NCI-H187 treated with DMSO at 0.1 percent for 48 hours (cell line): ENCODE data around the gene COL3A1.

Experiments used
- DNase-seq: peaks from one replicate; lab custom pipeline; 2025; lab: John Stamatoyannopoulos, UW

Gene COL3A1

DNA sequence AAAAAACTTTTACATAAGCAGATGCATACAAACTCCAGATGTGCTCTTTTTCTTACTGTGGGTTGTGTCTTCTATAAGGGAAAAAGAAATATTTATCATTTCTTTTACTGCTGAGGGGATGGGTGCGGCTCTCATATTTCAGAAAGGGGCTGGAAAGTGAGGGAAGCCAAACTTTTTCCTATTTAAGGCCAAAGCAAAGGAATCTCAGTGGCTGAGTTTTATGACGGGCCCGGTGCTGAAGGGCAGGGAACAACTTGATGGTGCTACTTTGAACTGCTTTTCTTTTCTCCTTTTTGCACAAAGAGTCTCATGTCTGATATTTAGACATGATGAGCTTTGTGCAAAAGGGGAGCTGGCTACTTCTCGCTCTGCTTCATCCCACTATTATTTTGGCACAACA is at the start of gene COL3A1:
TSS of gene COL3A1 (plus strand) at position 210 of the 400 bp plus-strand sequence. CDS start at position 327, 117 bp downstream.
- DNase-seq: no peak

DNA sequence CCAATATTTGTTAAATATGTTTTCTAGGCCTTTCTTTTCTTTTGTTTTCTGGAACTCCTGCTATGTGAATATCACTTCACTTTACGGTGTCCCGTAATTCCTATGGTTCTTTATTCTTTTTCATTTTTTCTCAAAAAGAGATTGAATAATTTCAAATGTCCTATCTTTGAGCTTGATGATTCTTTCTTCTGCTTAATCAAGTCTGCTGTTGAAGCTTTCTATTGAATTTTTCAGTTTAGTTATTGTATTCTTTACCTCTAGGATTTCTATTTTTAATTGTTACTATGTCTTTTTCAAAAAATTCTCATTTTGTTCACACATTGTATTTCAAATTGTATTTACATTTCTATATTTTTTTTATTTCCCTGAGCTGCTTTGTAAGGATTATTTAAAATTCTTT is 45.5 kb upstream of the COL3A1 start:
- no peak for DNase-seq

DNA sequence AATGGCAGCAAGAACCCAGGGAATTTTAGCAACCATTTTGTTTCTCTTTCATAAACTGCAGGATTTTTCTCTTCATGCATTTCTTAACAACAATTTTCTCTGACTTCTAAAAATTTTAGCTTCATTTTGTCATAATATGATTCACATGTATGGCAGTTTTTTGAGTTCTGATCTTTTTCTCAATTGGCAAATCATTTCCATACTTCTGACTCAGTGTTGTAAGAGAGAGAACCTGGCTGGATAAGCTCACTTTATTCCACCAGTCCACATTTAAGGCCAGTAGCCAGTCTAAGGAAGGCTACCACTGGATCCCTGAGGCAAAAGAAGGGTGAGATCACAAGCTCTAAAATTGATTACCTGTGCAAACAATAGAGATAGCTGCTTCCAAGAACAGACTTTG is 42.8 kb upstream of the COL3A1 start:
- no peak for DNase-seq

DNA sequence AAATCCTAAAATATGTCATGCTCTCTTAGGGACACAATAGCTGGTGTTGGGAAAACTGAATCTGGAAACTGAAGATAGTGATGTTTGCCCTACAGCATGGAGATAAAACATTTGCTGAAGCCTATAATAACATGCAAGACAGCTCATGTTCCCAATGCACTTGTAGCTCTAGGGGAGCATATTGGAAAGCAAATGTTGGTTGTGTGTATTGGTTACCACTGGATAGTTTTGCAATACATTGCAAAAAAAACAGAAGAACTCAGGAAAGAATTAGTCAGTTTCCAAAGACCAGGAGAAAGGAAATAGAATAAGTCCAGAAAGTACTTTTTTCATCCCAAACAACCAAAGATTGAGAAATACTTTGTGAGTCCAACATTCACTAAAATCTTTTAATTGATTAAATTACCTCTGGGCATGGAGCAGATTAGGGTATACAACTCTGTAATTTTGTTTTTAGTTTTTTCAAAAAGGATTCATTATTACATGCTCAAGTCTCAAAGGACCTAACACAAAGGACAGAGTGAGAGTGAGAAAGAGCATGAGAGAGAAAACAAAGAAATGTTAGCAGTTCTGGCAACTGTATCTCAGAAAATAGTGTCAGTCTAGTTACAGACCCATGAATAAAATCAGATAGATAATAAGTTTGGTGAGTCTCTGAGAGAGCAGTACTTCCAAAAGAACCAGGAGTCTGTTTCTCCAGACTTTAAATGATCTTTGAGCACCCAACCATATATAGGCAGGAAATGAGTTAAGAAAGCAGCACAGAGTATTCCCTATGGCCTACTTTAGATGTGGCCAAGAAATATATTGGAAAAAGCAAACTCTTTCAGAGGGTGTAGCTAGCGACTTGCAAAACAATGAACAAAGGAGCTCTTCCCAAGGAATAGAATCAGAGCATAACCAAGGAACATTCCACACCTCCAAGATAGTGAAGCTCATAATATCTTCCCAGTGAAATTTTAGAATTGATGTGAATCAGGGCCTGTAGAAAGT is 36.6 kb upstream of the COL3A1 start:
- no peak for DNase-seq

DNA sequence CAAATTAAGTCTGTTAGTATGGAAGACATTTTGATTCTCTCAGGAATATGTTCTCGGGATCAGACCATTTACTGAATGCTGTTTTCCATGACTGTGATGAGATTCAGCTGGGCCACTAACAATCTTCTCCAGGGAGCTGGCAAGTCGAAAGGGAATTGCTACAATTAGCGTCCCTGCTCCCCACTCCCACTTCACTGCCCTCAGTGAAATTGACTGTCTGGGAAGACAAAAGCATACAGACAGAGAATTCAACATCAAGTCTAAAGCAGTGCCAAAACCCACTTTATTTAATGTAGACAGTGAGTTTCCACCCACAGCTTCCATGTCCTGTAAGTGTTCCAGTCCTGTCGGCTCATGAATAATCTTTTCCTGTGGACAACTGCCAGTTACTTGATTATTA is 34.0 kb upstream of the COL3A1 start:
- DNase-seq: no peak

DNA sequence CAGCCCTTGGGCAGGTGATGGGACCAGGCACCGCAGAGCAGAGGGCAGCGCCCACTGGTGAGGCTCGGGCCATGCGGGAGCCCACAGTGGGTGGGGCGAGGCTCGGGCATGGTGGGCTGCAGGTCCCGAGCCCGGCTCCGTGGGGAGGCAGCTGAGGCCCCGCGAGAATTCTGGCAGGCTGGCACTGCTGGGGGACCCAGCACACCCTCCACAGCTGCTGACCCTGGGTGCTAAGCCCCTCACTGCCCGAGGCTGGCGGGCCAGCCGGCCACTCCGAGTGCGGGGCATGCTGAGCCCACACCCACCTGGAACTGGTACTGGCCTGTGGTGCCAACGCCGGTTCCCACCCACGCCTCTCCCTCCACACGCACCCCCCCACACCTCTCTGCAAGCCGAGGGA is 29.7 kb upstream of the COL3A1 start:
- no peak for DNase-seq

DNA sequence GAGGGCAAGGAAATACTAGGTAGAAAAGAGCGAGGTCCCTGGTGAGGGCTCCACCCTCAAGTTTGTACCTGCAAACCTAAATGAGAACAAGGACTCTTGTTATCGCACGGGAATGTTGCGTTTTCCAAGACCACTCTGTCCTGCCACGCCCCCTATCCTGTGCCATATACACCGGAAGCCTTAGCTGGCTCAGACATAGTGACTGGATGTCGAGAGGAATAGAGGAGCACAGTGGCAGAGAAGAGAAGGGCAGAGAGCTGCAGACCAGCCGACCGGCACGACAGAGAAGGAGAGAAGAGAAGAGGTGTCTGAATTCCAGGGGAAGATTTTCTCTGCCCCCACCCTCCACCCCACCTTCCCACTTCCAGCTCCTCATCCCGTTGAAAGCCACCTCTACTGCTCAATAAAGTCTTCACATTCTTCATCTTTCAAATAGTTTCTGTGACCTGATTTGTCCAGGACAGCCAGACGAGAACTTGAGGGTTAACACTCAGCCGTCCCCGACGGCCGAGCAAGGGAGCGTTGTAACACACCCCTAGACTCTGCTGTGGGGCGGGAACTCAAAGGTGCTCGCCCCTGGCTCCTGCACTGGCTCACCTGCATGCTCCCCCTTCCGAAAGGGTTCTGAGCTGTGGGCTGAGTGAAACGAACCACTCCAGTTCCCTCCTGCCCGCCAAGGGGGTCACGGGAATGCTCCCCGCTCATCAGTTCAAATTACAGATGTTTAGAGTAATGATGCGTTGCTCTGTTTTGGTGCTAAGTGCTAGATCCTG is 24.9 kb upstream of the COL3A1 start:
- DNase-seq: no peak

DNA sequence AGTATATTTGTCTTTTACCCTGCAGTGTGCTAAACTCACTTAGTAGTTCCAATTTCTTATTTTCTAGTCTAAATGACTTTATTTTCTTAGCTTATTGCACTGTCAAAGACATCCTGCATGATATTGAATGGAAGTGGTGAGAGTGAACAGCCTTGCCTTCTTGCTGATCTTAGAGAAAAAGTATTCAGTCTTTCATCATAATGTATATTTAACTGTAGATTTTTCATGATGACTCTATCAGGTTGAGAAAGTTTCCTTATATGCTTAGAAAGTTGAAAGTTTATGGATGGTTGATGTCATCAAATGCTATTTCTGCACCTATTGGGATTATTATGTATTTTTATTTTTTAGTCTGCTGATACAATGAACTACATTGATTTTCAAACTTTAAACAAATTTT is 21.3 kb upstream of the COL3A1 start:
- DNase-seq: no peak

DNA sequence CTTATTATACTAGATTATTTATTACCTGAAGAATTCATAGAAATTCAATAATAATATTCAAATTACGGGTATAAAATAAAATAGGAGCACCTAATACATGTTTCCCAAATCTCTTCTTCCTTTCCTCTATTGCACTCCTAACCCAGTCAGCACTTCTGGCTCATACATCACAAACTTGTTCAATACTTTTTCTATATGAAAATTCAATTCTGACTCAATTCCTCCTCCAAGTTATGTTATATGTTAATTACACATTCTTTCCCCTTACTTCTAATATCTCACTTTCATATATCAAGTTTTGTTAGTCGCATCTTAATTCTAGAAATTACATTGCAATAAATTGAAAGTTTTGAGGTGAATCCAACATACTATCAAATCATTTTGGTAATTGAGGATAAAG is 17.9 kb upstream of the COL3A1 start:
- DNase-seq: no peak

DNA sequence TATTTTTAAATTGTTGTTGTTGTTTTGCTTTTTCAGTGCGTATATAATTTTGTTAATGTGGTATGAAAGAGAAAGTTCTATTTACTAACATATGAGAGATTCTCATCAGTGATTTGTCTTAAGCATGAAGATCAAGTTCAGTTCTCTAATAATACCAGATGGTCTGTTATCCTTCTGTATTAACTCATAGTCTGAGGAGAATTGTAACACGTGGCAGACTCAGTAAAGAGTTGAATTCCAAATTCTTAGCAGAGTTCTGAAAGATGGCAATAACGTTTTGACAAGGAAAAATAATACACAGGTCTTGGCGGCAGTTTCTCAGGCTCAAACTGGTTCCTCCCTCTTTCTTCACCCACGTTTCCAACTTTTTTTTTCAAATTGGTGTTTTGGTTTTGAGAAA is 17.2 kb upstream of the COL3A1 start:
- DNase-seq: no peak

DNA sequence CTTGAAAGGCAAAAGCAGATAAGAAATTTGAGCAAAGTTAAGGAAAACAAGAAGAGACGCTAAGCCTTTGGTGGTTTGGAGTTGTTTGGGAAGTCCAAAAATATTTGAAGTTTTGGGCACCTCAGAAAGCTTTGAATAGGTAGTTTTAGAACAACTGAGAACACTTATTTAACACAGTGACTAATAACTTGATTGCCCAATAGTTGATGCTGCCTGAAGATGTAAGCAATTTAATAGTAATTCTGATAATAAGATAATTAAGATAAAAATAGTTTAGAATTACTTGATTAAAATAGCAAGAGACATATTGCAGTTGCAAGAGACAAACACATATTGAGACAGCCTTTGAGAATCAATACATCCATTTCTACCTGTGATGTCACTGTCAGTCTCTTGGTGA is 16.5 kb upstream of the COL3A1 start:
- DNase-seq: no peak

DNA sequence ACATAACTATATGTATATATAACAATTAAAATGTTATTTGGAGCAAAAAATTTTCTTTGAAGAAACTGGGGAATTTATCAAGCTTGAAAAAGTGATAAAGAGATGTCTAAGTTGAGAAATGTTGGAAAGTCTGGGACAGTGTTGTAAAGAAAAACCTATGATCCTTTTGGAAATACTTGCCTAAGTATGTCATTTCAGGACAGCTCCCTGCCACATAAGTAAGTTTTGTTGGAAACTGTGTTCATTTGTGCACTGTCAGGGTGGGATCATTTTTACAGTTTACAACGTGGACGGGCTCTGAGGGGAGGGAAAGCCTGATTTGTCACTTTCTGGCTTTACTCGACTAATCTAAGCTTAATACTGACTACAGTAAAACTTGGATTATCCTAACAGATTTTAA is 10.4 kb upstream of the COL3A1 start:
- DNase-seq: no peak

DNA sequence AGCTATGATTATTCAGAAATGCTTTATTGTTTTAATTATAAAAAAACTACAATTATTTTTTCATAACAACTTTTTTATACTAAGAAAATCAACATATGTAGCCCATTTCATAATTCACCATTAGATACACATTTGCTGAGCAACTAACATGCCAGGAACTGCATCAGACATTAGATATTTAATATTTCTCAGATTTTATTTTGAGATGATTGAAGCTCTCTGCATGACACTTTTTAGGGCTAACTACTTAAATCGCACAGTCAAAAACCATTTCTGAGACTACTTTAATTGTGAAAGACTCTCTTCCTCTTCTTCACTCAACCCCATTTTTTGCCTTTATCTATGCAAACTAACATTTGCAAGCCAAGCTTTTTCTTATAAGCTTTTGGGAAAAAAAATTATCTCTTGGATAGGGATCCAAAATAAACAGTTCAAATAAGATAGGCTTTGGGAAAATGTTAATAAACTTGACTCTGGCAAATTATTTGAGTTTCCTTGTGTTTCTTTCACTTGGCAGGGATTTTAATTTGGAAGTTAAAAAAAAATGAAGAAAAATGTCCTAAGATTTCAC is 9.1 kb upstream of the COL3A1 start:
- DNase-seq: no peak

DNA sequence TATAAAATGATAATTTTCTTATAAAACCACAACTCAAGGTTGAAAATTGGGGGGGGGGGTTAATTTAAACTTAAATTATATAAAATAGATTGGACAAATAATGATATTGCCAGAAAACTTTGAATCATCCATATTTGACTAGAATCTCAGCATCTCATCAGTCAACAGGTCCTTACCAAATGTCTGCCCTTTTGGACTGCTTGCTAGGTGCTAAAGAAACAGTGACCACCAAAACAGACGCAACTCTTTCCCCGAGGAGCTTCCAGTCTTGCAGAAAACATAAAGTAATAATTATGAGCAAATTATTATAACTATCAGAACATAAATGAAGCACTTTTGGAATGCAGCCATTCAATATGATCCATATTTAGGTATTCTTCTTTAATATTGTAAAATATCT is 8.6 kb upstream of the COL3A1 start:
- DNase-seq: no peak

DNA sequence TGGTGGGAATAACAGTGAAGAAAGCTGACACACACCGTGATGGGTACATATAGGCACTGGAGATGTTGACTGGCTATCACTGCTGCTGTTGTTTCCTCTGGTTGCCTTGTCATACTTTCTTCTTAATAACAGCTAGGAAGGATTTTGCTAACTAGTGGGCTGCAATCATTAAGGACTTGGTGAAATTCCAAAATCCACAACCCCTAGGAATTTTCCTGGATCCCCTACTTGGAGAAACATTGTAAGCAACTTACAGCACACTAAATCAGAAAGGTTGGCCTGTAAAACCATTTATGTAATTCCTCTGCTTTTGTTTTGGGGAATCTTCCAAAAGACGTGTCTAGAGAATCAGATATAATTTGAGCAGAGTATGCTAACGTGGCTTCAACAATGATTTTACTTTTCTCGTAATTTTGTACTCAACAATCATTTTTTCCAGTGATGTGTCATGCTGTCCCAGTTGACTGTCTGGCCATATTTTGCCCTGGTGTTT is 8.0 kb upstream of the COL3A1 start:
- no peak for DNase-seq

DNA sequence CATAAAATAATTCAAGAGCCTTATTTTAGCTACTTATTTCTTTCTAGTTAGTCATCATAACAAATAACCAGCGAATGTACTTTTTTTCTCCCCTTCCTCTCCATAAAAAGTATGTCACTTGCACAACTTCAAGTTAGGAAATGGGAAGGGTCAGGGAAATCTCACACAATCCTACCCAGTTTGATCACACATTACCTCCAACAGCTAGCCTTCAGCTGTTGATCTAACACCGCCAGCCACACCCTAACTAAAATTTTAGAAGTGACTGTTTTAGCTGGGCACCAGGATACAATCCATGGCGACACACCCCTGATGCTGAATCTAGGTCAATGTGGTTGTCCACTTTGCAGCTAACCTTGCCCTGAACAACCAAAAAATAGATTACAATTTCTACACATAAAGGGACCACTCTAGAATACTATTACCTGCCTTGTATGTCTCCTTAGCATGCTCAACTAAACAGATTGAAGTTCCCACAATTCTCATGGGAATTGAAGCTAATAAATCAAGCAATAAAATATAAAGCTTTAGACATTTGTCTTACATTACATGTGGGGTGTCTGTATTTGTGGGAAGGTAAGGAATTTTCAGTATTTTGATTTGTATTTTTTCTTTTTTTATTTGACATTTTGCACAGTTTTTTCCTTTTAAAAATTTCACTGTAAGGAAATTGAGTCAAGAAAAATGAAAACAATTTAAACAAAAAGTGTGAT is 7.3 kb upstream of the COL3A1 start:
- DNase-seq: no peak

DNA sequence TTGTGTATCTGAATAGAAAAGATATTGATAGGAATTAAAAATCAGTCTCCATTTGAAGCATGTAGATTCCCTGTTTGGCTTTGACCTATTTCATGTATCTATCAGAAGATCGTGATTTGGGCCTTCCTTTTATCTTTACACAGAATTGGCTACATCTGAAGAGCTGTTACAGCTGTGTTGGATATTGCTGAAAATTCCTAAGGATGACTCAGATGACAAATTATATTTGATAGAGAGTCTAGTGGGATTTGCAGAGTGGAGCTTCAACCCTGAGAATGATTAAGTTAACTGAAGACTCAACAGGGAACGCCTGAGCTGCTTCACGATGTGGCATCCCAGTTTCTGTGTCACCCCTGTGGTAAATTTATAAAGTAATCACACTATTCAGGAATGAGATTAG is 4.9 kb upstream of the COL3A1 start:
- no peak for DNase-seq

DNA sequence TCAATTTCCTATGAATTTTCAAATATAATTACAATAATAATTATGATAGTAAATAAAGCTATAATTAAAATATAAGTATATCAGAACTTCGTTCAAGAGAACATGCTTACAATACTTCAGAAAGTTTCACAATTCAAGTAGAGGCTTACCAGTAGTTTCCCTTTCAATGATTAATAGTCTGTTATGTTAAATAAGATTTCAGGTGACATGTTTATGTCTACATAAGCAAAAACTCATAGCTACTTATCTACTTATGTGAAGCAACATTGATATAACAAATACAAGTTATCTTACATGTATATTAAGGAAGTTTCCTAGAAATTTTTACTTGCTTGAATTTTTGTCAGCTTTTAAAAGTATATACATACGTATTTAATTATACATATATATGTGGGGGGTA is 4.5 kb upstream of the COL3A1 start:
- no peak for DNase-seq

DNA sequence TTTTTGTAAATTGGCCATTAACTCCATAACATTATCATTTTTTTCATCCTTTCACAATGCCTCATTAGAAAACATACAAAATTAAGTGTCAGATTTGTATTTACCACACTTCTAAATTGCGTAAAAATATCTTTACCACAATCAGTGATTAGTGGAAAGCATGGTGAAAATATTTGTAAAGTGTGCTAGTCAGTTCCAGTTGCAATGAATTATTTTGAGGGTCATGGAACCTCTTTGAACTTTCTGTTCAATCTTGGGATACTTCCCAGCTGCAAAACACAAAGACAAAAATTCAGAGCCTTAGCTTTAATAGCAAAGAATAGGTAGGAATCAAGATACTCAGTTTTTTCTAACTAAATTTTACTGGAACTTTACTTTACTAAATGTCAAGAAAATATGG is 4.0 kb upstream of the COL3A1 start:
- no peak for DNase-seq

DNA sequence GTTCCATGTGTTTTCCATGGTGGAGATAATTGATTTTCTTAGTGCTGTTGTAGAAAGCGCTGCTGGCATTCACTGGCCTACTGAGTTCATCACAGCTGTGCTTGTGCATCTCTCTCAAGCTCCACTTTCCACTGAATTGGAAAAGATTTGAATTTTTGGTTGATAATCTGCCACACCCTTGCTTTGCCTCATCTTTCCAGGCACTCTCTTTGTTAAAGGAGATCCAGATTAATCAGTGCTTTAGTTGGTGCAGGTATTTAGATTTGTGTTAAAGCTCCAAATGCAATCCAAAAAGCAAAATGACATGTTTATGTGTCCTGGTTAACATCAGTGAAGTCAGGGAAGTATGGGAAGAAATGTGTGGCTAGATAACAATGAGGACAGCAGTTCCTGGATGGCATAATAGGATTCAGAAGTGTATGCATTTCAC is 2.7 kb upstream of the COL3A1 start:
- DNase-seq: no peak

DNA sequence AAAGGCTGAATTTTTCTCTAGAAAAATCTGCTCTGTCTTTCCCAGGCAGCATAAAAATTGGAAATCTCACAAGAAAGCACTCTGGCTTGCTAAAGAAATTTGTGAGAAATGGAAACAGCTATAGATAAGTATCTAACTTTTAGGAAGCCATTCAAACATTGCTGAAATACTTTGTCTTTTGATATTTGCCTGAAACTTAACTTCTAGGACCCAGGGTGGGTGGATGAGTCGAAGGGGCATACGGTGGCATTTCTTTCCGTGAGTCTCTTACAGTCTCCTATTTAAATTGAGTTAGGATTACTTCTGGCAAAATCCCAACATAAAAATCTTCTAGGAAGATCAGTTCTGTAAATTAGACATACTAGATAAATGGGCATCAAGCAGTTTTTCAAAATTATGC is 532 bp upstream of the COL3A1 start:
- DNase-seq: no peak

DNA sequence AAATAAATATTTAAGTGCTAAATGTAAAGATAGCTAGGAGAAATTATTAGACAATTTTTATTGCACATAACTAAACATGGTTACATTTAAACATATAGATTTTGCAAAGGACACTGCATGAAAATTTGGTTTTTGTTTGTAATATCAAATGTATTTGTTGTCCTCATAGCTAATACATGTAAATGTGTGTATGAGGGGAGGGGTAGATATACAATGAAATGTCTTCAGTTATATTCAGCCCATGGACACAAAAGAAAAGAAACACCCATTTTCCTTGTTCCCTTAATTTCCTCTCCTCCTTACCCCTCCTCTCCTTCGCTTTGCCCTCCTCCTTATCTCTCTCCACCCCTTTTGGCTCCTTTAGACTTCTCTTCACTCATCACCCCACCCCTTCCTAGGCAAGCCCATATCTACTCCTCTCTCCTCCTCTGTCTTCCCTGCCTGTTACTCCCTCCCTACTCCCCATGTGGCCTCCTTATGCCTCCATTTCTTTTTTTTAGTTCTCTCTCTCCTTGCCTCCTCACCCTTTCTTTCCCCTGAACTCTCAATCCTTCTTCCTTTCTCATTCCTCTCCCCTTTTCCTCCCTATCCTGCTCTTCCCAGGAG is 1.4 kb downstream of the COL3A1 start:
- DNase-seq: no peak
